H9 (cell line): Measurements from ENCODE around the gene COL23A1. TPM values are rescaled to one million over a fixed set of nuclear protein-coding genes. Genes with fewer than 3 reads are reported as not detected.

Experiments
- DNase-seq: peaks from one replicate; pipeline ENCODE4 v3.0.0-alpha.2; 2017
- H2AFZ ChIP-seq: one replicate; pipeline ENCODE4 v1.6.1; 2013; ENCODE audit warnings: mild to moderate bottlenecking, low read length, control low read depth, moderate library complexity
- H2AK5ac ChIP-seq: 2 replicates; pipeline ENCODE4 v1.6.1; 2013; ENCODE audit warnings: low read length, control low read depth, mixed read lengths; ENCODE audit not compliant: insufficient read length
- H2BK120ac ChIP-seq: one replicate; pipeline ENCODE4 v1.6.1; 2013; ENCODE audit warnings: low read depth, mild to moderate bottlenecking, low read length, control low read depth, inconsistent platforms; ENCODE audit not compliant: poor library complexity, severe bottlenecking
- H2BK12ac ChIP-seq: 2 replicates; pipeline ENCODE4 v1.6.1; 2013; ENCODE audit warnings: low read length, control low read depth, mixed read lengths, low read depth; ENCODE audit not compliant: insufficient read length
- H2BK15ac ChIP-seq: 2 replicates; pipeline ENCODE4 v1.6.1; 2013; ENCODE audit warnings: low read depth, low read length, control low read depth
- H2BK20ac ChIP-seq: one replicate; pipeline ENCODE4 v1.6.1; 2013; ENCODE audit warnings: low read depth, mild to moderate bottlenecking, low read length, control low read depth, inconsistent platforms; ENCODE audit not compliant: poor library complexity, severe bottlenecking
- H2BK5ac ChIP-seq: 2 replicates; pipeline ENCODE4 v1.6.1; 2013; ENCODE audit warnings: low read length, control low read depth, mixed read lengths; ENCODE audit not compliant: insufficient read length
- H3K14ac ChIP-seq: 2 replicates; pipeline ENCODE4 v1.6.1; 2013; ENCODE audit warnings: low read length, control low read depth; ENCODE audit not compliant: insufficient read depth
- H3K18ac ChIP-seq: 2 replicates; pipeline ENCODE4 v1.6.1; 2013; ENCODE audit warnings: low read depth, mild to moderate bottlenecking, mixed read lengths, low read length, control low read depth; ENCODE audit not compliant: insufficient read length
- H3K23ac ChIP-seq: 2 replicates; pipeline ENCODE4 v1.6.1; 2013; ENCODE audit warnings: low read length, control low read depth, mixed read lengths, low read depth; ENCODE audit not compliant: insufficient read length
- H3K23me2 ChIP-seq: 2 replicates; pipeline ENCODE4 v1.6.1; 2013; ENCODE audit warnings: low read depth, mild to moderate bottlenecking, mixed read lengths, low read length, control low read depth; ENCODE audit not compliant: insufficient read length, poor library complexity, severe bottlenecking
- H3K27ac ChIP-seq: 2 replicates; pipeline ENCODE4 v1.5.1; 2013; ENCODE audit warnings: low read length, control low read depth, mixed read lengths, low read depth; ENCODE audit not compliant: insufficient read length
- H3K27me3 ChIP-seq: 2 replicates; pipeline ENCODE4 v1.6.1; 2013; ENCODE audit warnings: low read length, control low read depth, inconsistent platforms; ENCODE audit not compliant: insufficient read depth
- H3K4ac ChIP-seq: 2 replicates; pipeline ENCODE4 v1.6.1; 2013; ENCODE audit warnings: low read depth, mild to moderate bottlenecking, control low read depth, inconsistent platforms, low read length, moderate library complexity
- H3K4me1 ChIP-seq: 2 replicates; pipeline ENCODE4 v1.6.1; 2013; ENCODE audit warnings: low read length, control low read depth, inconsistent platforms; ENCODE audit not compliant: insufficient read depth
- H3K4me2 ChIP-seq: 2 replicates; pipeline ENCODE4 v1.6.1; 2013; ENCODE audit warnings: low read length, control low read depth, mixed read lengths; ENCODE audit not compliant: insufficient read length, insufficient read depth
- H3K56ac ChIP-seq: 2 replicates; pipeline ENCODE4 v1.6.1; 2013; ENCODE audit warnings: low read depth, mild to moderate bottlenecking, mixed read lengths, low read length, control low read depth; ENCODE audit not compliant: insufficient read length
- H3K79me1 ChIP-seq: 2 replicates; pipeline ENCODE4 v1.6.1; 2013; ENCODE audit warnings: low read depth, mild to moderate bottlenecking, moderate library complexity, low read length, control low read depth, inconsistent platforms; ENCODE audit not compliant: insufficient read depth, poor library complexity, severe bottlenecking
- H3K79me2 ChIP-seq: 2 replicates; pipeline ENCODE4 v1.6.1; 2013; ENCODE audit warnings: low read length, control low read depth, inconsistent platforms; ENCODE audit not compliant: insufficient read depth
- H3K9ac ChIP-seq: 2 replicates; pipeline ENCODE4 v1.6.1; 2013; ENCODE audit warnings: low read length, control low read depth, mixed read lengths; ENCODE audit not compliant: insufficient read length; ENCODE audit errors: extremely low read depth
- H3K9me3 ChIP-seq: one replicate; pipeline ENCODE4 v1.6.1; 2013; ENCODE audit warnings: low read depth, low read length, inconsistent platforms; ENCODE audit not compliant: control insufficient read depth
- H3T11ph ChIP-seq: one replicate; pipeline ENCODE4 v1.6.1; 2013; ENCODE audit warnings: mild to moderate bottlenecking, low read length, control low read depth, inconsistent platforms
- H4K20me1 ChIP-seq: one replicate; pipeline ENCODE4 v1.6.1; 2013; ENCODE audit not compliant: control insufficient read depth, insufficient read length, insufficient read depth
- H4K5ac ChIP-seq: 2 replicates; pipeline ENCODE4 v1.6.1; 2013; ENCODE audit warnings: low read depth, mild to moderate bottlenecking, mixed read lengths, low read length, control low read depth; ENCODE audit not compliant: insufficient read length
- H4K8ac ChIP-seq: replicated peaks from 2 replicates; pipeline ENCODE4 v1.6.1; 2013; ENCODE audit warnings: low read length, control low read depth, mixed read lengths, low read depth; ENCODE audit not compliant: insufficient read length
- H4K91ac ChIP-seq: 2 replicates; pipeline ENCODE4 v1.6.1; 2013; ENCODE audit warnings: low read depth, mild to moderate bottlenecking, moderate library complexity, mixed read lengths, low read length, control low read depth; ENCODE audit not compliant: insufficient read length
- H3K27ac Mint-ChIP-seq, 3 experiments: 2 replicates in 2 of 3; 3 replicates in 1 of 3; pipeline ENCODE4 v1.8.0; 2020 to 2021; ENCODE audit warnings: mixed read lengths in 3 of 3, mild to moderate bottlenecking in 1 of 3, moderate library complexity in 1 of 3
- H3K27me3 Mint-ChIP-seq: 2 replicates; pipeline ENCODE4 v1.8.0; 2021; ENCODE audit warnings: low read depth, mild to moderate bottlenecking, moderate library complexity, mixed read lengths
- H3K36me3 Mint-ChIP-seq, 3 experiments: 2 replicates in 2 of 3; 3 replicates in 1 of 3; pipeline ENCODE4 v1.8.0; 2020 to 2021; ENCODE audit warnings: low read depth in 3 of 3, mixed read lengths in 3 of 3; ENCODE audit not compliant: insufficient read depth in 1 of 3
- H3K4me1 Mint-ChIP-seq, 2 experiments: 2 replicates each; pipeline ENCODE4 v1.8.0; 2020; ENCODE audit warnings: mixed read lengths in 2 of 2
- H3K4me3 Mint-ChIP-seq, 2 experiments: 2 replicates in 1 of 2; 3 replicates in 1 of 2; pipeline ENCODE4 v1.8.0; 2020 to 2021; ENCODE audit warnings: mild to moderate bottlenecking in 2 of 2, mixed read lengths in 2 of 2, moderate library complexity in 1 of 2
- H3K9me3 Mint-ChIP-seq, 2 experiments: 2 replicates in 1 of 2; 3 replicates in 1 of 2; pipeline ENCODE4 v1.8.0; 2020; ENCODE audit warnings: mild to moderate bottlenecking in 2 of 2, mixed read lengths in 2 of 2, moderate library complexity in 1 of 2
- WGBS: extraction: QIAGEN DNeasy Blood & Tissue Kit; methylation state at CpG from one replicate; pipeline ENCODE4 v1.1.7; 2013; ENCODE audit warnings: missing lambda C conversion rate, low lambda C conversion rate, mixed read lengths; ENCODE audit not compliant: insufficient read length; ENCODE audit errors: extremely low coverage; 5-methylcytosine and 5-hydroxymethylcytosine counted together
- total RNA-seq: library from RNA; stranded (reverse); gene quantifications from 2 replicates; pipeline ENCODE4 v1.2.1, GENCODE V29; 2021
- TF ChIP-seq, protein P1 (sequence below): fragments of 200-600 bp; sonication (generic); conservative IDR thresholded peaks from 3 replicates; pipeline ENCODE4 v1.8.0; 2021; ENCODE audit warnings: antibody characterized with exemption, mild to moderate bottlenecking

Gene COL23A1
- total RNA-seq, 1 experiment from 2014 or later = 2.6 TPM

DNA sequence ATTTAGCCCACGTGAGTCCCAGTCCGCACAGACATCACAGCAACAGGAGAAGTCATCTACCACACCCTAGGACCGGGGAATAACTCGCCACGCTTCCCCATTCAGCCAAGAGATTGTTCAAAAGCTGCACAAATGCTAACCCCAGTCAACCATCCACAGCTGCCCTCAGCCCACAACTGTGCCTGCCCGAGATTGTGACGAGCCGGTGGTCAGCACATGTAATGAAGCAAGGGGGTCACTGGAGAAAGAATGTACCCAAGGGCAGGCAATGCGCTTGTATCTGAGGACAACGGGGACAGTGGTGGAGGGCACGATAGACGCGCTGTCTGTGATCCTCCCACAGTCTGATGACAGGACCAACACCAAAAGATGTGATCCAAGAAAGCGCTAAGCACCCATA lies 67.8 kb downstream of the COL23A1 start:
- Histone ChIP-seq H2BK20ac (no peak overlapping the region), H3K23ac (no peak overlapping the region), H2AK5ac (no peak overlapping the region), H3K56ac (no peak overlapping the region), H4K20me1 (no peaks in the 10 kb centered on the region), H2BK15ac (no peak overlapping the region), H4K5ac (no peak overlapping the region), H2BK5ac (no peak overlapping the region), H2AFZ (no peak overlapping the region), H4K91ac (no peak overlapping the region), H3K9me3 (peaks cover 17% of the 10 kb centered on the region), H3K14ac (no peak overlapping the region; the same call in 1 of the 2 replicates), H3T11ph (no peak overlapping the region), H3K23me2 (no peaks in the 10 kb centered on the region), H3K79me2 (no peaks in the 10 kb centered on the region), H2BK12ac (no peak overlapping the region), H3K9ac (no peak overlapping the region), H2BK120ac (no peak overlapping the region), H3K27me3 (no peaks in the 10 kb centered on the region), H3K4me2 (no peak overlapping the region), H3K27ac (no peak overlapping the region), H3K4ac (no peak overlapping the region), H3K79me1 (no peaks in the 10 kb centered on the region), H4K8ac (no peak overlapping the region), H3K18ac (no peak overlapping the region), H3K4me1 (no peaks in the 10 kb centered on the region)
- peaks cover 17% of the 10 kb centered on the region in 2 experiments for H3K4me1 Mint-ChIP-seq
- peaks cover 10 to 11% (median 10%) of the 10 kb centered on the region in 3 experiments for H3K36me3 Mint-ChIP-seq
- no CpG with 5 or more reads among the region's 14 CpGs for WGBS
- TF ChIP-seq, protein P1, sequence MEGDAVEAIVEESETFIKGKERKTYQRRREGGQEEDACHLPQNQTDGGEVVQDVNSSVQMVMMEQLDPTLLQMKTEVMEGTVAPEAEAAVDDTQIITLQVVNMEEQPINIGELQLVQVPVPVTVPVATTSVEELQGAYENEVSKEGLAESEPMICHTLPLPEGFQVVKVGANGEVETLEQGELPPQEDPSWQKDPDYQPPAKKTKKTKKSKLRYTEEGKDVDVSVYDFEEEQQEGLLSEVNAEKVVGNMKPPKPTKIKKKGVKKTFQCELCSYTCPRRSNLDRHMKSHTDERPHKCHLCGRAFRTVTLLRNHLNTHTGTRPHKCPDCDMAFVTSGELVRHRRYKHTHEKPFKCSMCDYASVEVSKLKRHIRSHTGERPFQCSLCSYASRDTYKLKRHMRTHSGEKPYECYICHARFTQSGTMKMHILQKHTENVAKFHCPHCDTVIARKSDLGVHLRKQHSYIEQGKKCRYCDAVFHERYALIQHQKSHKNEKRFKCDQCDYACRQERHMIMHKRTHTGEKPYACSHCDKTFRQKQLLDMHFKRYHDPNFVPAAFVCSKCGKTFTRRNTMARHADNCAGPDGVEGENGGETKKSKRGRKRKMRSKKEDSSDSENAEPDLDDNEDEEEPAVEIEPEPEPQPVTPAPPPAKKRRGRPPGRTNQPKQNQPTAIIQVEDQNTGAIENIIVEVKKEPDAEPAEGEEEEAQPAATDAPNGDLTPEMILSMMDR = no peak
- no peak overlapping the region for H3K4me3 Mint-ChIP-seq
- DNase-seq = no peak
- H3K27ac Mint-ChIP-seq = no peak overlapping the region
- H3K9me3 Mint-ChIP-seq = peaks cover 9 to 19% of the 10 kb centered on the region in 2 experiments
- H3K27me3 Mint-ChIP-seq = no peaks in the 10 kb centered on the region; the same call in 1 of the 2 replicates
